A549 (cell line): ENCODE data around the gene CR2. TPM values are rescaled to one million over a fixed set of nuclear protein-coding genes. Genes with fewer than 3 reads are reported as not detected.
A peak's percentile ranks its signal among the peaks of the same experiment; 100 is the strongest.

Experiments
- ATAC-seq, 2 experiments: fragments of 200-7000 bp in 1 of 2; fragments of >200 bp in 1 of 2; cut with Nextera tagmentation in 1 of 2; cut with Tn5 transposase in 1 of 2; 3 replicates each; pipeline versions ENCODE4 v1.8.0 to v1.9.1; 2018 to 2020; ENCODE audit warnings: mild to moderate bottlenecking in 1 of 2, moderate library complexity in 1 of 2
- CTCF ChIA-PET: fragments of 300-600 bp; sonication (Branson Sonifier 250); formaldehyde crosslinking; extraction: SDS; loops from one replicate; lab custom pipeline; 2021; ENCODE audit warnings: antibody characterized with exemption, inconsistent platforms; lab: Yijun Ruan, JAX
- POLR2A ChIA-PET: fragments of 350-600 bp; formaldehyde crosslinking; extraction: SDS; loops from one replicate; lab custom pipeline; 2021; ENCODE audit warnings: antibody characterized with exemption, inconsistent platforms; lab: Yijun Ruan, JAX
- DNase-seq, 2 experiments: peaks; one replicate each; pipeline versions ENCODE4 v3.0.0 to v3.0.0-alpha.2; 2011 to 2016; ENCODE audit warnings: low read depth in 1 of 2, low spot score in 1 of 2
- FAIRE-seq: peaks from 2 replicates; lab custom pipeline; 2011; peaks lifted over from hg19 to GRCh38; lab: Jason Lieb, UNC
- H3K27ac ChIP-seq, 2 experiments: fragments of >200 bp; sonication (Bioruptor Twin); formaldehyde crosslinking; 3 replicates each; pipeline ENCODE4 v1.5.1; 2016 to 2017
- H3K4me1 ChIP-seq: fragments of >200 bp; sonication (Bioruptor Twin); formaldehyde crosslinking; 3 replicates; pipeline ENCODE4 v1.6.1; 2016
- H3K4me2 ChIP-seq: fragments of >200 bp; sonication (Bioruptor Twin); formaldehyde crosslinking; 3 replicates; pipeline ENCODE4 v1.6.1; 2016
- H3K4me3 ChIP-seq: fragments of >200 bp; sonication (Bioruptor Twin); formaldehyde crosslinking; 3 replicates; pipeline ENCODE4 v1.5.1; 2016
- H3K9me3 ChIP-seq: fragments of >200 bp; sonication (Bioruptor Twin); formaldehyde crosslinking; 3 replicates; pipeline ENCODE4 v1.6.1; 2016
- ATOH8 ChIP-seq: fragments of 250-450 bp; sonication (Bioruptor Pico); IDR thresholded peaks from 2 replicates; pipeline ENCODE4 v1.5.0; 2020; ENCODE audit warnings: low read depth, mild to moderate bottlenecking, moderate library complexity
- CBX2 ChIP-seq: fragments of 200-600 bp; sonication (generic); IDR thresholded peaks from 2 replicates; pipeline ENCODE4 v1.6.1; 2016; ENCODE audit warnings: low read depth, mild to moderate bottlenecking, borderline replicate concordance
- CBX8 ChIP-seq: fragments of 200-600 bp; sonication (generic); IDR thresholded peaks from 2 replicates; pipeline ENCODE4 v1.6.1; 2016
- CTCF ChIP-seq: fragments of >200 bp; sonication (Bioruptor Twin); formaldehyde crosslinking; IDR thresholded peaks from 3 replicates; pipeline ENCODE4 v1.5.1; 2016
- E2F6 ChIP-seq: IDR thresholded peaks from 2 replicates; pipeline ENCODE4 v1.6.1; 2012; ENCODE audit warnings: low read depth, borderline replicate concordance
- EHF ChIP-seq: fragments of 250-450 bp; sonication (Bioruptor Pico); IDR thresholded peaks from 2 replicates; pipeline ENCODE4 v1.5.0; 2020; ENCODE audit warnings: mild to moderate bottlenecking
- EHMT2 ChIP-seq: fragments of 200-600 bp; sonication (generic); IDR thresholded peaks from 2 replicates; pipeline ENCODE4 v1.6.1; 2016; ENCODE audit warnings: antibody characterized with exemption, low read depth, mild to moderate bottlenecking, moderate library complexity
- FOSB ChIP-seq: fragments of 250-450 bp; sonication (Bioruptor Pico); IDR thresholded peaks from 2 replicates; pipeline ENCODE4 v1.5.0; 2020; ENCODE audit warnings: mild to moderate bottlenecking, moderate library complexity
- FOXS1 ChIP-seq: fragments of 250-450 bp; sonication (Bioruptor Pico); IDR thresholded peaks from 2 replicates; pipeline ENCODE4 v1.5.0; 2020; ENCODE audit warnings: mild to moderate bottlenecking, moderate library complexity
- GATA3 ChIP-seq: IDR thresholded peaks from 2 replicates; pipeline ENCODE4 v1.6.1; 2012; ENCODE audit warnings: borderline replicate concordance
- HOXA7 ChIP-seq: fragments of 250-450 bp; sonication (Bioruptor Pico); IDR thresholded peaks from 2 replicates; pipeline ENCODE4 v1.5.0; 2020; ENCODE audit warnings: mild to moderate bottlenecking, moderate library complexity
- HOXB13 ChIP-seq: fragments of 250-450 bp; sonication (Bioruptor Pico); IDR thresholded peaks from 2 replicates; pipeline ENCODE4 v1.5.0; 2020; ENCODE audit warnings: low read depth, mild to moderate bottlenecking, moderate library complexity
- HOXB5 ChIP-seq: fragments of 250-450 bp; sonication (Bioruptor Pico); IDR thresholded peaks from 2 replicates; pipeline ENCODE4 v1.5.0; 2020; ENCODE audit warnings: mild to moderate bottlenecking, moderate library complexity
- JUN ChIP-seq, 2 experiments: fragments of >200 bp; sonication (Bioruptor Twin); formaldehyde crosslinking; IDR thresholded peaks; 2 replicates in 1 of 2; 3 replicates in 1 of 2; pipeline ENCODE4 v1.6.1; 2016 to 2017
- KDM1A ChIP-seq: fragments of 200-600 bp; sonication (generic); IDR thresholded peaks from 2 replicates; pipeline ENCODE4 v1.6.1; 2016; ENCODE audit warnings: low read depth, mild to moderate bottlenecking
- MAFK ChIP-seq: fragments of 450-650 bp; IDR thresholded peaks from 2 replicates; pipeline ENCODE4 v1.6.1; 2014; ENCODE audit not compliant: partially characterized antibody
- MAX ChIP-seq: IDR thresholded peaks from 2 replicates; pipeline ENCODE4 v1.6.1; 2012
- MAZ ChIP-seq: fragments of 150-350 bp; IDR thresholded peaks from 2 replicates; pipeline ENCODE4 v1.6.1; 2014; ENCODE audit warnings: antibody characterized with exemption, low read depth, low read length, borderline replicate concordance
- MYC ChIP-seq: IDR thresholded peaks from 2 replicates; pipeline ENCODE4 v1.6.1; 2012; ENCODE audit warnings: mild to moderate bottlenecking, inconsistent platforms, low read length, improper control_type of control experiment, borderline replicate concordance
- NFE2L2 ChIP-seq: fragments of 150-350 bp; conservative IDR thresholded peaks from 2 replicates; pipeline ENCODE4 v1.6.1; 2014; ENCODE audit warnings: low read length
- POLR2A ChIP-seq: IDR thresholded peaks from 2 replicates; pipeline ENCODE4 v1.6.1; 2012; ENCODE audit warnings: mild to moderate bottlenecking, low read length
- POLR2AphosphoS2 ChIP-seq: conservative IDR thresholded peaks from 2 replicates; pipeline ENCODE4 v1.6.1; 2012; ENCODE audit warnings: low read length, improper control_type of control experiment, inconsistent platforms
- RCOR1 ChIP-seq: fragments of 150-350 bp; IDR thresholded peaks from 2 replicates; pipeline ENCODE4 v1.6.1; 2014; ENCODE audit warnings: antibody characterized with exemption, low read length, low read depth
- TFCP2L1 ChIP-seq: fragments of 250-450 bp; sonication (Bioruptor Pico); IDR thresholded peaks from 2 replicates; pipeline ENCODE4 v1.5.0; 2021; ENCODE audit warnings: mild to moderate bottlenecking
- TP53 ChIP-seq: fragments of 250-450 bp; sonication (Bioruptor Pico); IDR thresholded peaks from 2 replicates; pipeline ENCODE4 v1.5.0; 2021; ENCODE audit warnings: mild to moderate bottlenecking, moderate library complexity
- ZFP36 ChIP-seq: fragments of 450-650 bp; IDR thresholded peaks from 2 replicates; pipeline ENCODE4 v1.6.1; 2014; ENCODE audit warnings: borderline replicate concordance; ENCODE audit not compliant: partially characterized antibody
- ZNF302 ChIP-seq: fragments of 250-450 bp; sonication (Bioruptor Pico); IDR thresholded peaks from 2 replicates; pipeline ENCODE4 v1.9.0; 2021; ENCODE audit warnings: inconsistent platforms, mild to moderate bottlenecking, moderate library complexity
- WGBS: methylation state at CpG from one replicate; pipeline ENCODE4 v1.1.6; 2017; ENCODE audit errors: missing lambda C conversion rate; 5-methylcytosine and 5-hydroxymethylcytosine counted together
- polyA plus RNA-seq, 4 experiments: library from polyadenylated mRNA; depleted of rRNA in 3 of 4; stranded (reverse); fragments of >200 nt; fragmentation: RNase III in 1 of 4; extraction: RNeasy Plus Mini Kit Qiagen cat#74134 plus additional on column Dnase treatment in 1 of 4; gene quantifications; 2 replicates in 3 of 4; 3 replicates in 1 of 4; pipeline ENCODE4 v1.2.3, GENCODE V29; 2011 to 2017

The CR2 gene
- polyA plus RNA-seq, 2 of the 4 experiments (the other 2 are of a cell fraction), result not detected

- Histone ChIP-seq H3K27ac (no peak overlapping the region), H3K4me3 (no peak overlapping the region), H3K4me1 (no peaks in the 10 kb centered on the region), H3K4me2 (no peak overlapping the region), H3K9me3 (no peaks in the 10 kb centered on the region)
- CTCF ChIA-PET, result interaction anchor here (0.7 kb wide), 1 partner anchor 965 kb away, joined by 3 read pairs; no protein-coding TSS in a partner anchor
- TF ChIP-seq ATOH8 (CRISPR knock-in tag), result no peak
- TF ChIP-seq KDM1A, result no peak
- TF ChIP-seq ZFP36, result no peak
- no peak for TF ChIP-seq EHMT2
- TF ChIP-seq E2F6, result no peak
- TF ChIP-seq TFCP2L1 (CRISPR knock-in tag), result no peak
- no peak for TF ChIP-seq RCOR1
- TF ChIP-seq MAX, result no peak
- no peak for TF ChIP-seq CBX2
- no peak for TF ChIP-seq NFE2L2
- no peak for TF ChIP-seq FOXS1
- TF ChIP-seq POLR2AphosphoS2, result no peak
- TF ChIP-seq TP53 (CRISPR knock-in tag), result no peak
- TF ChIP-seq GATA3, result no peak
- no peak for TF ChIP-seq CTCF
- no peak for TF ChIP-seq HOXA7 (CRISPR knock-in tag)
- TF ChIP-seq HOXB13 (CRISPR knock-in tag), result no peak
- no peak for TF ChIP-seq FOSB (CRISPR knock-in tag)
- POLR2A ChIA-PET, result no interaction called here
- ATAC-seq, result no peak
- FAIRE-seq, result no peak
- no peak for DNase-seq
Observed at GRCh38 chr1:207504438-207504837, 50.3 kb downstream of the CR2 start.

- Histone ChIP-seq H3K4me2 (no peak overlapping the region), H3K27ac (no peak overlapping the region), H3K9me3 (no peaks in the 10 kb centered on the region), H3K4me1 (no peaks in the 10 kb centered on the region)
- DNase-seq (no peak), FAIRE-seq (no peak), ATAC-seq (no peak)
- CTCF ChIA-PET, result interaction anchor here (0.5 to 2.2 kb wide), 2 partner anchors 11 to 72 kb away, joined by 3 to 9 read pairs; no protein-coding TSS in a partner anchor
- no peak for TF ChIP-seq HOXA7 (CRISPR knock-in tag)
- peak; percentile 78 for TF ChIP-seq MAFK
- TF ChIP-seq, all 56 proteins: peak for 1
- POLR2A ChIA-PET, result no interaction called here
- no peak overlapping the region for H3K4me3 ChIP-seq
- WGBS, result 18% methylated on average over 1 of the region's 1 CpG
Observed at GRCh38 chr1:207510444-207510843, 56.3 kb downstream of the CR2 start.

- FAIRE-seq (no peak), ATAC-seq (no peak), DNase-seq (no peak)
- no peak overlapping the region for H3K4me2 ChIP-seq
- ChIA-PET CTCF (interaction anchor here (1.2 to 1.3 kb wide), 2 partner anchors 15 to 406 kb away, joined by 3 read pairs; no protein-coding TSS in a partner anchor), POLR2A (no interaction called here)
- H3K27ac ChIP-seq, result no peak overlapping the region
- TF ChIP-seq E2F6 (no peak), FOXS1 (no peak), JUN (IDR thresholded peaks at IDR 0.05) (no peak), MAX (no peak), ZFP36 (no peak), CTCF (no peak), ZNF302 (no peak), EHMT2 (no peak), HOXB5 (CRISPR knock-in tag) (no peak), MYC (no peak), EHF (CRISPR knock-in tag) (no peak), POLR2A (no peak), TP53 (CRISPR knock-in tag) (no peak), CBX8 (no peak), MAZ (no peak)
- no peaks in the 10 kb centered on the region for H3K4me1 ChIP-seq
- H3K9me3 ChIP-seq, result no peaks in the 10 kb centered on the region
- 71% methylated on average over 13 of the region's 13 CpGs for WGBS
- no peak overlapping the region for H3K4me3 ChIP-seq
Observed at GRCh38 chr1:207514890-207515289, 60.8 kb downstream of the CR2 start.
